ENCODE data around the gene NLRP6.
"Not testable (repeated sequence)": the region's sequence is repeated elsewhere in the genome, so short reads cannot be mapped to it uniquely, and the experiment has no call there.

GRCh38 chr11:238346-238745 lies 39.9 kb upstream of the NLRP6 start:
- TF ChIP-seq CTCF, POLR2A, EP300, POLR2AphosphoS5 (IDR thresholded peaks at IDR 0.05): not testable (repeated sequence)
